GM23248 (cell line): ENCODE data around the gene ARRDC5.

Source experiments
- EZH2 ChIP-seq: fragments of 200-600 bp; sonication (generic); IDR thresholded peaks from 2 replicates; pipeline ENCODE4 v1.6.1; 2018; ENCODE audit warnings: antibody characterized with exemption, mild to moderate bottlenecking; ENCODE audit not compliant: insufficient read depth, poor library complexity, severe bottlenecking
- EZH2phosphoT487 ChIP-seq: fragments of 200-600 bp; sonication (generic); IDR thresholded peaks from 2 replicates; pipeline ENCODE4 v1.6.1; 2018; ENCODE audit warnings: antibody characterized with exemption, moderate library complexity, mild to moderate bottlenecking, low read depth; ENCODE audit not compliant: insufficient read depth

DNA sequence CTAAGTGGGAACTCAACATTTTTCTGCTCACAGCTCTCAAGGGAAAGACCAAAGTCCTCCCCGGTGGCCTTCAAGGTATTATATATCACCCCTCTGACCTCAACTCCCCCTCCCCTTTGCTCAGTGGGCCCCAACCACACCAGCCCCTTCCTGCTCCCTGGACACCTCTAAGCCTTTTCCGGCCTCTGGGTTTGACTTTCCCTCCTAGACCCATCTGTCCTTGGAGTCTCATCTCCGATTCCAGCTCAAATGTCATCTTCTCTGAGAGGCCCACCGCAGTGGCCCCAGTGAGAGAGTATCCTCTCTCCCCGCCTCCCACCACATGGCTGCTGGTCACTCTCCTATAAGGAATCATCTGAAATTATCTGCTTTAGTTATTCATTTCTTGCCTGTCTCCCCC, 5.7 kb upstream of the ARRDC5 start:
- no peak for TF ChIP-seq EZH2
- TF ChIP-seq EZH2phosphoT487, result no peak
